Right renal pelvis (tissue), 4 donors: ENCODE data around the gene DPPA5. TPM values are rescaled to one million over a fixed set of nuclear protein-coding genes. Genes with fewer than 3 reads are reported as not detected.
A peak's percentile ranks its signal among the peaks of the same experiment; 100 is the strongest.
"Not testable (repeated sequence)": the region's sequence is repeated elsewhere in the genome, so short reads cannot be mapped to it uniquely, and the experiment has no call there.

Experiments used
- DNase-seq, 4 donors: peaks; one replicate each; pipeline ENCODE4 v3.0.0-alpha.2; 2013; ENCODE audit warnings: low read depth in 4 of 4, low spot score in 3 of 4, missing footprints in 1 of 4
- polyA plus RNA-seq, 4 donors: library from polyadenylated mRNA; unstranded; fragments of 120-200 nt; gene quantifications; one replicate each; pipeline ENCODE4 v1.2.1, GENCODE V29; 2013; ENCODE audit not compliant: insufficient read length in 4 of 4

The DPPA5 gene, protein sequence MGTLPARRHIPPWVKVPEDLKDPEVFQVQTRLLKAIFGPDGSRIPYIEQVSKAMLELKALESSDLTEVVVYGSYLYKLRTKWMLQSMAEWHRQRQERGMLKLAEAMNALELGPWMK
- not detected for polyA plus RNA-seq

GRCh38 chr6:73353636-73354593 lies at the start of gene DPPA5:
Gene DPPA5 (minus strand): TSS chr6:73354276. CDS start chr6:73354225, 51 bp downstream.
- no peak for DNase-seq

- no peak for DNase-seq
Measured at GRCh38 chr6:73400656-73401055, 46.6 kb upstream of the DPPA5 start.

DNA sequence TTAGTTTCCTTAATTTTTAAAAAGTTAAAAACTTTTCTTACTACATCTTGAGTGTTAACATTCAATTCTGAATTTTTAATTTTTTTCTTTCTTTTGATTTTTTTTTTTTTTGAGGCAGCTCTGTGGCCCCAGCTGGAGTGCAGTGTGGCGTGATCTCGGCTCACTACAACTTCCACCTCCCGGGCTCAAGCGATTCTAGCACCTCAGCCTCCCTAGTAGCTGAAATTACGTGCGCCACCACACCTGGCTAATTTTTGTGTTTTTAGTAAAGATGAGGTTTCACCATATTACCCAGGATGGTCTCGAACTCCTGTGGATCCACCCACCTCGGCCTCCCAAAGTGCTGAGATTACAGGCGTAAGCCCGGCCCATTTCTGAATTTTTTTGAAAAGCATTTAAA lies 41.8 kb upstream of the DPPA5 start:
- DNase-seq, result no peak

- no peak for DNase-seq
Measured at GRCh38 chr6:73394577-73395354, 40.7 kb upstream of the DPPA5 start, which contains the start of gene DDX43. Gene DDX43 (plus strand): TSS chr6:73394828. CDS start chr6:73394906, 78 bp downstream.

- no peak for DNase-seq
Measured at GRCh38 chr6:73393278-73393677, 39.2 kb upstream of the DPPA5 start.

GRCh38 chr6:73392188-73392587 lies 38.1 kb upstream of the DPPA5 start:
- DNase-seq, result not testable (repeated sequence)

- DNase-seq, result no peak
Measured at GRCh38 chr6:73391675-73392074, 37.6 kb upstream of the DPPA5 start.

- no peak for DNase-seq
Measured at GRCh38 chr6:73389854-73390253, 35.8 kb upstream of the DPPA5 start.

GRCh38 chr6:73388800-73389512 lies 34.9 kb upstream of the DPPA5 start:
- peak; percentile 25 to 34 (median 28) for DNase-seq

DNA sequence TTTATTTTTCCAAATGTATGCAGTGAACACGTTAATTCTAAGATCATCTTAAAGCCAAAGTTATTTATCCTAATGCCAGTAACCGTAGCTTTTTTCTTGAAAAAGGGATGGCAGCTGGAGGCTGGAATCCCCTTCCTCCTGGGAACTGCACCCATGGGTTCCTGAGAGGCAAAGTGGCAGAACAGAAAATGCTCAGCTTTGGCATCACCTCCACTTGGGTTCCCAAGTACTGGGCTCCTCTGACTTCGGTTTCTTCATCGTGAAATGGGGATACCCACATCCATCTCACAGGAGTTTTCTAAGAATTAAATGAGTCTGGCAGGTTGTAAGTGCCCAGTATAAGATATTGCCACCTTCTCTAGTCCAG lies 34.3 kb upstream of the DPPA5 start:
- no peak for DNase-seq

DNA sequence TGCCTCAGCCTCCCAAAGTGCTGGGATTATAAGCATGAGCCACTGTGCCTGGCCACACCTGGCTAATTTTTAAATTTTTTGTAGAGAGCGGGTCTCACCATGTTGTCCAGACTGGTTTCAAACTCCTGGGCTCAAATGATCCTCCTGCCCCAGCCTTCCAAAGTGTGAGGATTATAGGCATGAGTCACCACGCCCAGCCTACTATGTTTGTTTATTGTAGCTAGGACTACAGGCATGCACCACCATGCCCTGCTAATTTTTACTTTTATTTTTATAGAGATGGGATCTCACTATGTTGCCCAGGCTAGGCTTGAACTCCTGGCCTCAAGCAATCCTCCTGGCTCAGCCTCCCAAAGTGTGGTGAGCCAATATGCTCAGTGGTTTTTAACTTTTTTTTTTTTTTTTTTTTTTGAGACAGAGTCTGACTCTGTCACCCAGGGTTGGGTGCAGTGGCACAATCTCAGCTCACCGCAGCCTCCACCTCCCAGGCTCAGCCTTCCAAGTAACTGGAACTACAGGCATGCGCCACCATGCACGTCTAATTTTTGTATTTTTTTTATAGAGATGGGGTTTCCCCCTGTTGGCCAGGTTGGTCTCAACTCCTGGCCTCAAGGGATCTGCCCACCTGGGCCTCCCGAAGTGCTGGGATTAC lies 28.5 kb upstream of the DPPA5 start:
- DNase-seq, result no peak

- not testable (repeated sequence) for DNase-seq
Measured at GRCh38 chr6:73381531-73381930, 27.5 kb upstream of the DPPA5 start.

DNA sequence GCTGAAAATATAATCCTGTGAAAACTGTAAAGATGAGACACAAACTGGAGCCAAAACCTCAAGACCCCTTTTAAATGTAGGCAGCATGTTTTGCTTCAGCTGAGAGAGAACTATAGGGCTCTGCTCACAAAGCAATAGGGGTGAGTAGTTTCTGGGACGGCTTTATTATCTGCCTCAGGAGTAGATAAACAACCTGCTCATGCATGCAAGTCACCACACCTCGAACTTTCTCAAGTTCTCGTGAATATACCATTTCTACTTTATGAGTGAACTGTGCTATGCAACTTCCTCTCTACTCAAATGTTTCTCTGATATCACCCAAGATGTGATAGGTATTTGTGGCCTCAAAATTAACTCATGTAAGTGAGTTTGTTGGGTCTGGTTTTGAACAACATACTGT lies 23.1 kb upstream of the DPPA5 start:
- no peak for DNase-seq

- no peak for DNase-seq
Measured at GRCh38 chr6:73375216-73375615, 21.1 kb upstream of the DPPA5 start.

- no peak for DNase-seq
Measured at GRCh38 chr6:73372516-73372915, 18.4 kb upstream of the DPPA5 start.

DNA sequence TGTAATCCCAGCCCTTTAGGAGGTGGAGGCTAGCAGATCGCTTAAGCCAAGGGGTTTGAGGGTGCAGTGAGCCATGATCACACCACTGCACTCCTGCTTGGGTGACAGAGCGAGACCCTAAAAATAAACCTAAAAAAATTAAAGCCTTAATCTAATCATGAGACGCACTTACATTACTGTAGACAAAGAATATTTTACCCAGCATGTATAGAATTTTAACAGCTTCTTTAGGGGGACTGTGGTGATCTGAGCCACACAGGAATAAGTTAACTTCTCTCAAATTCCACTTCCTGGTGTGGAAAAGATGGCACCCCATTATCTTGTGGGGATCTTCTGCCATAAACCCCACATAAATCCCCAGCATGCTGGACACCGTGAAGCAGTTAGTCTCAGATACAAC lies 17.9 kb upstream of the DPPA5 start:
- DNase-seq, result no peak

GRCh38 chr6:73369563-73369962 lies 15.5 kb upstream of the DPPA5 start, which contains the start of gene OOEP:
Gene OOEP (minus strand): TSS chr6:73369897. CDS start chr6:73369792, 105 bp downstream.
- no peak for DNase-seq

DNA sequence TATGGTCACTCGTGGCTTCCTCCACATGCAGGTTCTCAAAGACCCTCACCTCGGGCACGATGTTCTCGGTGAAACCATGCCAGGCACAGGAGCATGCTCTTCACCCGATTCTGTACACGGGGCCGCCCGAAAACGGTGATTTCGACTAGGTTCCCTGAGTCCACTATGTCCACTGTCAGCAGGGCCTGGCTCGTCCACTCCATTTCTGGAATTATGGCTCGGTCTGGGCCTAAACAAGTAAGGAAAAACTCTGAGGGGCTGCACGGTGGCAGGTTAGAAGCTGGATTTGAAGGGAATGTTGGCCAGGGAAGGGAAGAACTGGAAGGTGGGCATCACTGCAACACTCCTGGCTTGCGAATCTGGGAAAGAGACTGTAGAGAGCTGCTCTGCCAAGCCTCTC lies 15.1 kb upstream of the DPPA5 start:
- DNase-seq, result no peak

DNA sequence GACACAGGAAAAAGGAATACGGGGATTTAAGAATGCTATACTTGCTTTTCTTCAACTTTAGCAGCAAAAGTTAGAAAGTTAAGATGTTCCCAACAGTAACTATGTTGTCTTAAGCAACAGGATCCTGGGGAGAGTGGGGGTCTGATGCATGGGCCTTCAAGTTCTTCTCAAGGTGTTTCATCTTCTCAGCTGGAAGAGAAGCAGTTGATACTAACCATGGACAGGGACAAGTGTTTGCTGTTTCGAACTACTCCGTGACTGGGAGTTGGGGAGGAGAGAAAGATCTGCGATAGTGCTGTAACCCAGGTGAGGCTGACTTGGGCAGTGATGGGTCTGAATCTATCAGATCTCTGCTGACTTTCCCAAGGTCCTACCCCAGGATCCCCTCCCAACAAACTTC lies 14.6 kb upstream of the DPPA5 start:
- no peak for DNase-seq

DNA sequence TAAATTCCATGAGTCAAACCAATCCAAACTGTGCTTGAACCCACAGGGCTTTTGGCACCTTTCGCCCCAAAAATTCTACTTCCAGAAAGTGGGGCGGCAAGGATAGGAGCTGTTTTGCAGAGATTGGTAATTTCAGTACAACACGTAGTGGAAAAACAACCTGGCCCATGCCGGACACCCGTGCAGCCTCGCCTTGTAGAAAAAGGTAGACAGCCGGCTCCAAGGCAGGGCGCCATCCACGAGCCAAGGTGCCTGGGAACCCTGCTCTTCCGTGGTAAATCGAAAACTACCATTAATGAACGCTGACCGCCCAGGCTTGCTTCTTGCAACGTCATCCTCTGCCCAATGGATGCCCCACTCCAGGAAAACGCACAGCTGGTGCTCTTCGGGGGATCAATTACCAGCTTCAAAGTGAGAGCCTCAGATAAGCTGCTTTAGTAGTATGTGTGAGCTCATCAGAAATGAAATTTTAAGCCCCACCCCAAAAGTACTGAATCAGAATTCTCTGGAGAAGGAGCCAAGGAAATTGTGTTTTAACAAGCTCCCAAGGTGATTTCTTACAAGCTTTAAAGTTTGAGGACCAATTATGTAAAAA lies 13.8 kb upstream of the DPPA5 start:
- DNase-seq, result no peak
